ENCODE results near the gene ANKRD30A.

DNA sequence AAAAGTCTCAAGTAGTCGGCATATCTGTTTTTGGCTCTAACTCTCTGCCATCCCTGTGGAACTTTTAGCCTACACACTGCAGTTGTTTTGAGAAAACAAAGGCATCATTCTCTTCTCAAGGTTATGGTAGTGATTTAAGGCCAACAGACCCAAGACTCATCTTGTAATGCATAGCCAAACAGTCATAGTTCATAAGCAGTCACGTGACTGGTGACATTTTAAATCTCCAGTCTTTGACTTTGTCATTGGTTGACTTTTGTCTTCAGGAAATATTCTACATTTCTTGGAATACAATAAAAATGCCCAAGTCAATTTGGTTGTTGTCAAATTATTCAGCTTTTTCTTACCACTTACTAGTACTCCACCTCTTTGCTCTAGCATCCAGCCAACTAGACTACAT lies 114.8 kb downstream of the ANKRD30A start:
- TF ChIP-seq POLR2AphosphoS5 (IDR thresholded peaks at IDR 0.05; ENCODE audit: low read depth) (no peak), EZH2 (IDR thresholded peaks at IDR 0.05; ENCODE audit: low read depth, unreplicated experiment) (no peak), ZNF114 (CRISPR knock-in tag; IDR thresholded peaks at IDR 0.05) (no peak), EZH2phosphoT487 (IDR thresholded peaks at IDR 0.05; ENCODE audit: unreplicated experiment) (no peak), STAT1 (IDR thresholded peaks at IDR 0.05; ENCODE audit: unreplicated experiment) (no peak), JUNB (IDR thresholded peaks at IDR 0.05; ENCODE audit: unreplicated experiment) (no peak), CREB1 (CRISPR knock-in tag; IDR thresholded peaks at IDR 0.05; ENCODE audit: low read depth) (no peak), NANOG (IDR thresholded peaks at IDR 0.05; ENCODE audit: borderline replicate concordance) (no peak)
- TF ChIP-seq, protein P1, sequence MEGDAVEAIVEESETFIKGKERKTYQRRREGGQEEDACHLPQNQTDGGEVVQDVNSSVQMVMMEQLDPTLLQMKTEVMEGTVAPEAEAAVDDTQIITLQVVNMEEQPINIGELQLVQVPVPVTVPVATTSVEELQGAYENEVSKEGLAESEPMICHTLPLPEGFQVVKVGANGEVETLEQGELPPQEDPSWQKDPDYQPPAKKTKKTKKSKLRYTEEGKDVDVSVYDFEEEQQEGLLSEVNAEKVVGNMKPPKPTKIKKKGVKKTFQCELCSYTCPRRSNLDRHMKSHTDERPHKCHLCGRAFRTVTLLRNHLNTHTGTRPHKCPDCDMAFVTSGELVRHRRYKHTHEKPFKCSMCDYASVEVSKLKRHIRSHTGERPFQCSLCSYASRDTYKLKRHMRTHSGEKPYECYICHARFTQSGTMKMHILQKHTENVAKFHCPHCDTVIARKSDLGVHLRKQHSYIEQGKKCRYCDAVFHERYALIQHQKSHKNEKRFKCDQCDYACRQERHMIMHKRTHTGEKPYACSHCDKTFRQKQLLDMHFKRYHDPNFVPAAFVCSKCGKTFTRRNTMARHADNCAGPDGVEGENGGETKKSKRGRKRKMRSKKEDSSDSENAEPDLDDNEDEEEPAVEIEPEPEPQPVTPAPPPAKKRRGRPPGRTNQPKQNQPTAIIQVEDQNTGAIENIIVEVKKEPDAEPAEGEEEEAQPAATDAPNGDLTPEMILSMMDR (conservative IDR thresholded peaks at IDR 0.05; ENCODE audit: low read depth in 2 of 2) = no peak
- TF ChIP-seq, protein P2, sequence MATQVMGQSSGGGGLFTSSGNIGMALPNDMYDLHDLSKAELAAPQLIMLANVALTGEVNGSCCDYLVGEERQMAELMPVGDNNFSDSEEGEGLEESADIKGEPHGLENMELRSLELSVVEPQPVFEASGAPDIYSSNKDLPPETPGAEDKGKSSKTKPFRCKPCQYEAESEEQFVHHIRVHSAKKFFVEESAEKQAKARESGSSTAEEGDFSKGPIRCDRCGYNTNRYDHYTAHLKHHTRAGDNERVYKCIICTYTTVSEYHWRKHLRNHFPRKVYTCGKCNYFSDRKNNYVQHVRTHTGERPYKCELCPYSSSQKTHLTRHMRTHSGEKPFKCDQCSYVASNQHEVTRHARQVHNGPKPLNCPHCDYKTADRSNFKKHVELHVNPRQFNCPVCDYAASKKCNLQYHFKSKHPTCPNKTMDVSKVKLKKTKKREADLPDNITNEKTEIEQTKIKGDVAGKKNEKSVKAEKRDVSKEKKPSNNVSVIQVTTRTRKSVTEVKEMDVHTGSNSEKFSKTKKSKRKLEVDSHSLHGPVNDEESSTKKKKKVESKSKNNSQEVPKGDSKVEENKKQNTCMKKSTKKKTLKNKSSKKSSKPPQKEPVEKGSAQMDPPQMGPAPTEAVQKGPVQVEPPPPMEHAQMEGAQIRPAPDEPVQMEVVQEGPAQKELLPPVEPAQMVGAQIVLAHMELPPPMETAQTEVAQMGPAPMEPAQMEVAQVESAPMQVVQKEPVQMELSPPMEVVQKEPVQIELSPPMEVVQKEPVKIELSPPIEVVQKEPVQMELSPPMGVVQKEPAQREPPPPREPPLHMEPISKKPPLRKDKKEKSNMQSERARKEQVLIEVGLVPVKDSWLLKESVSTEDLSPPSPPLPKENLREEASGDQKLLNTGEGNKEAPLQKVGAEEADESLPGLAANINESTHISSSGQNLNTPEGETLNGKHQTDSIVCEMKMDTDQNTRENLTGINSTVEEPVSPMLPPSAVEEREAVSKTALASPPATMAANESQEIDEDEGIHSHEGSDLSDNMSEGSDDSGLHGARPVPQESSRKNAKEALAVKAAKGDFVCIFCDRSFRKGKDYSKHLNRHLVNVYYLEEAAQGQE (IDR thresholded peaks at IDR 0.05; ENCODE audit: unreplicated experiment) = no peak
- TF ChIP-seq, protein P3, sequence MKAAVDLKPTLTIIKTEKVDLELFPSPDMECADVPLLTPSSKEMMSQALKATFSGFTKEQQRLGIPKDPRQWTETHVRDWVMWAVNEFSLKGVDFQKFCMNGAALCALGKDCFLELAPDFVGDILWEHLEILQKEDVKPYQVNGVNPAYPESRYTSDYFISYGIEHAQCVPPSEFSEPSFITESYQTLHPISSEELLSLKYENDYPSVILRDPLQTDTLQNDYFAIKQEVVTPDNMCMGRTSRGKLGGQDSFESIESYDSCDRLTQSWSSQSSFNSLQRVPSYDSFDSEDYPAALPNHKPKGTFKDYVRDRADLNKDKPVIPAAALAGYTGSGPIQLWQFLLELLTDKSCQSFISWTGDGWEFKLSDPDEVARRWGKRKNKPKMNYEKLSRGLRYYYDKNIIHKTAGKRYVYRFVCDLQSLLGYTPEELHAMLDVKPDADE (IDR thresholded peaks at IDR 0.05) = no peak
- TF ChIP-seq, protein P4, sequence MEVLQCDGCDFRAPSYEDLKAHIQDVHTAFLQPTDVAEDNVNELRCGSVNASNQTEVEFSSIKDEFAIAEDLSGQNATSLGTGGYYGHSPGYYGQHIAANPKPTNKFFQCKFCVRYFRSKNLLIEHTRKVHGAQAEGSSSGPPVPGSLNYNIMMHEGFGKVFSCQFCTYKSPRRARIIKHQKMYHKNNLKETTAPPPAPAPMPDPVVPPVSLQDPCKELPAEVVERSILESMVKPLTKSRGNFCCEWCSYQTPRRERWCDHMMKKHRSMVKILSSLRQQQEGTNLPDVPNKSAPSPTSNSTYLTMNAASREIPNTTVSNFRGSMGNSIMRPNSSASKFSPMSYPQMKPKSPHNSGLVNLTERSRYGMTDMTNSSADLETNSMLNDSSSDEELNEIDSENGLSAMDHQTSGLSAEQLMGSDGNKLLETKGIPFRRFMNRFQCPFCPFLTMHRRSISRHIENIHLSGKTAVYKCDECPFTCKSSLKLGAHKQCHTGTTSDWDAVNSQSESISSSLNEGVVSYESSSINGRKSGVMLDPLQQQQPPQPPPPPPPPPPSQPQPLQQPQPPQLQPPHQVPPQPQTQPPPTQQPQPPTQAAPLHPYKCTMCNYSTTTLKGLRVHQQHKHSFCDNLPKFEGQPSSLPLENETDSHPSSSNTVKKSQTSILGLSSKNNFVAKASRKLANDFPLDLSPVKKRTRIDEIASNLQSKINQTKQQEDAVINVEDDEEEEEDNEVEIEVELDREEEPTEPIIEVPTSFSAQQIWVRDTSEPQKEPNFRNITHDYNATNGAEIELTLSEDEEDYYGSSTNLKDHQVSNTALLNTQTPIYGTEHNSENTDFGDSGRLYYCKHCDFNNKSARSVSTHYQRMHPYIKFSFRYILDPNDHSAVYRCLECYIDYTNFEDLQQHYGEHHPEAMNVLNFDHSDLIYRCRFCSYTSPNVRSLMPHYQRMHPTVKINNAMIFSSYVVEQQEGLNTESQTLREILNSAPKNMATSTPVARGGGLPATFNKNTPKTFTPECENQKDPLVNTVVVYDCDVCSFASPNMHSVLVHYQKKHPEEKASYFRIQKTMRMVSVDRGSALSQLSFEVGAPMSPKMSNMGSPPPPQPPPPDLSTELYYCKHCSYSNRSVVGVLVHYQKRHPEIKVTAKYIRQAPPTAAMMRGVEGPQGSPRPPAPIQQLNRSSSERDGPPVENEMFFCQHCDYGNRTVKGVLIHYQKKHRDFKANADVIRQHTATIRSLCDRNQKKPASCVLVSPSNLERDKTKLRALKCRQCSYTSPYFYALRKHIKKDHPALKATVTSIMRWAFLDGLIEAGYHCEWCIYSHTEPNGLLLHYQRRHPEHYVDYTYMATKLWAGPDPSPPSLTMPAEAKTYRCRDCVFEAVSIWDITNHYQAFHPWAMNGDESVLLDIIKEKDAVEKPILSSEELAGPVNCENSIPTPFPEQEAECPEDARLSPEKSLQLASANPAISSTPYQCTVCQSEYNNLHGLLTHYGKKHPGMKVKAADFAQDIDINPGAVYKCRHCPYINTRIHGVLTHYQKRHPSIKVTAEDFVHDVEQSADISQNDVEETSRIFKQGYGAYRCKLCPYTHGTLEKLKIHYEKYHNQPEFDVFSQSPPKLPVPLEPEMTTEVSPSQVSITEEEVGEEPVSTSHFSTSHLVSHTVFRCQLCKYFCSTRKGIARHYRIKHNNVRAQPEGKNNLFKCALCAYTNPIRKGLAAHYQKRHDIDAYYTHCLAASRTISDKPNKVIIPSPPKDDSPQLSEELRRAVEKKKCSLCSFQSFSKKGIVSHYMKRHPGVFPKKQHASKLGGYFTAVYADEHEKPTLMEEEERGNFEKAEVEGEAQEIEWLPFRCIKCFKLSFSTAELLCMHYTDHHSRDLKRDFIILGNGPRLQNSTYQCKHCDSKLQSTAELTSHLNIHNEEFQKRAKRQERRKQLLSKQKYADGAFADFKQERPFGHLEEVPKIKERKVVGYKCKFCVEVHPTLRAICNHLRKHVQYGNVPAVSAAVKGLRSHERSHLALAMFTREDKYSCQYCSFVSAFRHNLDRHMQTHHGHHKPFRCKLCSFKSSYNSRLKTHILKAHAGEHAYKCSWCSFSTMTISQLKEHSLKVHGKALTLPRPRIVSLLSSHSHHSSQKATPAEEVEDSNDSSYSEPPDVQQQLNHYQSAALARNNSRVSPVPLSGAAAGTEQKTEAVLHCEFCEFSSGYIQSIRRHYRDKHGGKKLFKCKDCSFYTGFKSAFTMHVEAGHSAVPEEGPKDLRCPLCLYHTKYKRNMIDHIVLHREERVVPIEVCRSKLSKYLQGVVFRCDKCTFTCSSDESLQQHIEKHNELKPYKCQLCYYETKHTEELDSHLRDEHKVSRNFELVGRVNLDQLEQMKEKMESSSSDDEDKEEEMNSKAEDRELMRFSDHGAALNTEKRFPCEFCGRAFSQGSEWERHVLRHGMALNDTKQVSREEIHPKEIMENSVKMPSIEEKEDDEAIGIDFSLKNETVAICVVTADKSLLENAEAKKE (CRISPR knock-in tag; IDR thresholded peaks at IDR 0.05) = no peak

Measured in GM23338 (cell line).